CD4-positive, alpha-beta T cell treated with Interleukin-15 for 1 hour (primary cell): Measurements from ENCODE around the gene FZD10.

Source experiments
- DNase-seq: peaks from one replicate; pipeline ENCODE4 v3.0.0-alpha.2; 2020

Gene FZD10

GRCh38 chr12:130184404-130185090, 22.3 kb downstream of the FZD10 start:
- no peak for DNase-seq

GRCh38 chr12:130185455-130186391, 23.5 kb downstream of the FZD10 start:
- no peak for DNase-seq

GRCh38 chr12:130186651-130187268, 24.5 kb downstream of the FZD10 start:
- DNase-seq: no peak

- no peak for DNase-seq
Measured at GRCh38 chr12:130192642-130193345, 30.5 kb downstream of the FZD10 start.

- no peak for DNase-seq
Measured at GRCh38 chr12:130194154-130194553, 31.9 kb downstream of the FZD10 start.

GRCh38 chr12:130195369-130195768, 33.1 kb downstream of the FZD10 start:
- DNase-seq: no peak

GRCh38 chr12:130195776-130196175, 33.5 kb downstream of the FZD10 start:
- DNase-seq: no peak

GRCh38 chr12:130196827-130197226, 34.6 kb downstream of the FZD10 start:
- DNase-seq: no peak

GRCh38 chr12:130198026-130198662, 35.9 kb downstream of the FZD10 start:
- no peak for DNase-seq

GRCh38 chr12:130198663-130199060, 36.4 kb downstream of the FZD10 start:
- no peak for DNase-seq

GRCh38 chr12:130199581-130200390, 37.5 kb downstream of the FZD10 start:
- no peak for DNase-seq

GRCh38 chr12:130200445-130200844, 38.2 kb downstream of the FZD10 start:
- DNase-seq: no peak

- DNase-seq: no peak
Measured at GRCh38 chr12:130201037-130201436, 38.8 kb downstream of the FZD10 start.

GRCh38 chr12:130202201-130202600, 39.9 kb downstream of the FZD10 start:
- no peak for DNase-seq

- no peak for DNase-seq
Measured at GRCh38 chr12:130203151-130203550, 40.9 kb downstream of the FZD10 start.

- no peak for DNase-seq
Measured at GRCh38 chr12:130204541-130204953, 42.3 kb downstream of the FZD10 start.

- DNase-seq: no peak
Measured at GRCh38 chr12:130205495-130205894, 43.2 kb downstream of the FZD10 start.

GRCh38 chr12:130212384-130212989, 50.2 kb downstream of the FZD10 start:
- DNase-seq: no peak

GRCh38 chr12:130213249-130213648, 51.0 kb downstream of the FZD10 start:
- DNase-seq: no peak

GRCh38 chr12:130214686-130215395, 52.6 kb downstream of the FZD10 start:
- no peak for DNase-seq
